Nephron progenitor cell (in vitro differentiated cells): Measurements from ENCODE around the gene ANKMY2.

ENCODE experiments used
- DNase-seq: peaks from one replicate; pipeline ENCODE4 v3.0.0; 2021
- H3K27ac Mint-ChIP-seq: 2 replicates; pipeline ENCODE4 v1.8.0; 2021; ENCODE audit warnings: mild to moderate bottlenecking, moderate library complexity, mixed read lengths
- H3K27me3 Mint-ChIP-seq: 2 replicates; pipeline ENCODE4 v1.8.0; 2021; ENCODE audit warnings: mild to moderate bottlenecking, low read depth, mixed read lengths; ENCODE audit not compliant: poor library complexity
- H3K36me3 Mint-ChIP-seq: 2 replicates; pipeline ENCODE4 v1.8.0; 2021; ENCODE audit warnings: low read depth, mixed read lengths
- H3K4me1 Mint-ChIP-seq: 2 replicates; pipeline ENCODE4 v1.8.0; 2021; ENCODE audit warnings: mixed read lengths
- H3K4me3 Mint-ChIP-seq: 2 replicates; pipeline ENCODE4 v1.8.0; 2021; ENCODE audit warnings: mild to moderate bottlenecking, moderate library complexity, mixed read lengths
- H3K9me3 Mint-ChIP-seq: 2 replicates; pipeline ENCODE4 v1.8.0; 2021; ENCODE audit warnings: mild to moderate bottlenecking, moderate library complexity, mixed read lengths
- CTCF ChIP-seq: fragments of 200-600 bp; sonication (generic); IDR thresholded peaks from 2 replicates; pipeline ENCODE4 v1.5.0; 2021; ENCODE audit warnings: antibody characterized with exemption

The ANKMY2 gene

GRCh38 chr7:16670731-16671344 is 25.3 kb upstream of the ANKMY2 start:
- no peak for DNase-seq
- Mint-ChIP-seq H3K9me3 (peaks cover 31% of the 10 kb centered on the region), H3K36me3 (peaks cover 89% of the 10 kb centered on the region), H3K27me3 (no peaks in the 10 kb centered on the region), H3K4me1 (peaks cover 16% of the 10 kb centered on the region), H3K4me3 (no peak overlapping the region), H3K27ac (no peak overlapping the region)
- no peak for TF ChIP-seq CTCF

GRCh38 chr7:16670021-16670420 is 24.5 kb upstream of the ANKMY2 start:
- no peak for TF ChIP-seq CTCF
- H3K4me1 Mint-ChIP-seq: peaks cover 16% of the 10 kb centered on the region
- DNase-seq: no peak
- no peak overlapping the region for H3K27ac Mint-ChIP-seq
- peaks cover 31% of the 10 kb centered on the region for H3K9me3 Mint-ChIP-seq
- peaks cover 89% of the 10 kb centered on the region for H3K36me3 Mint-ChIP-seq
- no peaks in the 10 kb centered on the region for H3K27me3 Mint-ChIP-seq
- no peak overlapping the region for H3K4me3 Mint-ChIP-seq

- no peak overlapping the region for H3K27ac Mint-ChIP-seq
- no peak for TF ChIP-seq CTCF
- H3K4me1 Mint-ChIP-seq: peaks cover 16% of the 10 kb centered on the region
These were observed 24.0 kb upstream of the ANKMY2 start for GRCh38 chr7:16669581-16669980.

GRCh38 chr7:16668978-16669377 is 23.4 kb upstream of the ANKMY2 start:
- H3K27ac Mint-ChIP-seq: peak overlapping the region; percentile 45
- H3K36me3 Mint-ChIP-seq: peaks cover 86% of the 10 kb centered on the region
- no peak for TF ChIP-seq CTCF
- DNase-seq: no peak
- H3K4me3 Mint-ChIP-seq: no peak overlapping the region
- H3K27me3 Mint-ChIP-seq: no peaks in the 10 kb centered on the region
- peaks cover 16% of the 10 kb centered on the region for H3K4me1 Mint-ChIP-seq
- peaks cover 31% of the 10 kb centered on the region for H3K9me3 Mint-ChIP-seq

More at GRCh38 chr7:16669581-16669980, 24.0 kb upstream of the ANKMY2 start:
- H3K9me3 Mint-ChIP-seq: peaks cover 31% of the 10 kb centered on the region
- peaks cover 86% of the 10 kb centered on the region for H3K36me3 Mint-ChIP-seq
- no peaks in the 10 kb centered on the region for H3K27me3 Mint-ChIP-seq
- H3K4me3 Mint-ChIP-seq: no peak overlapping the region
- no peak for DNase-seq

GRCh38 chr7:16668049-16668858 is 22.7 kb upstream of the ANKMY2 start:
- H3K27ac Mint-ChIP-seq: peak overlapping the region; percentile 56

More at GRCh38 chr7:16668049-16668858, 22.7 kb upstream of the ANKMY2 start:
- H3K9me3 Mint-ChIP-seq: peaks cover 30% of the 10 kb centered on the region
- no peak for DNase-seq
- no peak for TF ChIP-seq CTCF
- H3K4me1 Mint-ChIP-seq: peaks cover 16% of the 10 kb centered on the region
- no peaks in the 10 kb centered on the region for H3K27me3 Mint-ChIP-seq
- peaks cover 87% of the 10 kb centered on the region for H3K36me3 Mint-ChIP-seq
- no peak overlapping the region for H3K4me3 Mint-ChIP-seq
